Activated CD4-positive, CD25-positive, alpha-beta regulatory T cell treated with anti-CD3 and anti-CD28 coated beads, Interleukin-2, amount 50 U/mL, for 16 hours (primary cell): ENCODE results near the gene AKAP8L.

ENCODE experiments used
- DNase-seq: peaks from one replicate; pipeline ENCODE4 v3.0.0-alpha.2; 2020; ENCODE audit warnings: low read depth, low spot score

The AKAP8L gene

GRCh38 chr19:15436012-15436825 lies 17.4 kb upstream of the AKAP8L start:
- DNase-seq = no peak

- no peak for DNase-seq
These were observed 14.8 kb upstream of the AKAP8L start for GRCh38 chr19:15433519-15434069.

GRCh38 chr19:15432629-15433518 lies 14.1 kb upstream of the AKAP8L start:
- peak; percentile 87 for DNase-seq

- DNase-seq = no peak
These were observed 13.3 kb upstream of the AKAP8L start for GRCh38 chr19:15432018-15432494.

- DNase-seq = no peak
These were observed 12.7 kb upstream of the AKAP8L start for GRCh38 chr19:15431396-15432017.

- no peak for DNase-seq
These were observed 11.8 kb upstream of the AKAP8L start for GRCh38 chr19:15430526-15431120.

GRCh38 chr19:15429825-15430467 lies 11.2 kb upstream of the AKAP8L start:
- DNase-seq = no peak

- no peak for DNase-seq
These were observed 10.4 kb upstream of the AKAP8L start for GRCh38 chr19:15428956-15429824.

GRCh38 chr19:15427991-15428471 lies 9.2 kb upstream of the AKAP8L start:
- no peak for DNase-seq

GRCh38 chr19:15427350-15427700 lies 8.5 kb upstream of the AKAP8L start:
- no peak for DNase-seq

GRCh38 chr19:15426485-15427349 lies 7.9 kb upstream of the AKAP8L start:
- DNase-seq = no peak

GRCh38 chr19:15425321-15425950 lies 6.6 kb upstream of the AKAP8L start:
- no peak for DNase-seq

- no peak for DNase-seq
These were observed 6.0 kb upstream of the AKAP8L start for GRCh38 chr19:15424692-15425272.

- DNase-seq = no peak
These were observed 5.3 kb upstream of the AKAP8L start for GRCh38 chr19:15424121-15424520.

- no peak for DNase-seq
These were observed 4.3 kb upstream of the AKAP8L start for GRCh38 chr19:15423130-15423529.

GRCh38 chr19:15422296-15423075 lies 3.7 kb upstream of the AKAP8L start:
- no peak for DNase-seq

GRCh38 chr19:15421721-15422260 lies 3.0 kb upstream of the AKAP8L start:
- DNase-seq = no peak
